ENCODE results near the gene VEZF1. TPM values are rescaled to one million over a fixed set of nuclear protein-coding genes. Genes with fewer than 3 reads are reported as not detected.

VEZF1 gene
- total RNA-seq, 1 experiment from 2014 or later = 53.4 TPM

- Histone ChIP-seq H3K27ac (ENCODE audit: low read length) (peak overlapping the region; percentile 46), H2AFZ (ENCODE audit: low read length) (no peak overlapping the region), H3K9ac (ENCODE audit: low read length) (no peak overlapping the region), H3K36me3 (ENCODE audit: insufficient read depth, low read length) (peaks cover 87% of the 10 kb centered on the region), H3K27me3 (ENCODE audit: low read length) (no peaks in the 10 kb centered on the region), H3K9me2 (replicated peaks; ENCODE audit: insufficient read depth, low read length) (no peaks in the 10 kb centered on the region), H3K4me2 (ENCODE audit: low read depth, low read length, poor library complexity, severe bottlenecking) (peak overlapping the region; percentile 21), H3K9me3 (ENCODE audit: low read length) (no peaks in the 10 kb centered on the region), H3K79me2 (ENCODE audit: low read length) (peaks cover 45% of the 10 kb centered on the region), H3K4me3 (ENCODE audit: low read length) (no peak overlapping the region), H3K4me1 (ENCODE audit: low read length) (peaks cover 74% of the 10 kb centered on the region), H4K20me1 (ENCODE audit: insufficient read depth, low read depth, low read length) (peaks cover 42% of the 10 kb centered on the region)
- DNase-seq = no peak
These were observed 14.3 kb upstream of the VEZF1 start for GRCh38 chr17:58002154-58002948.

DNA sequence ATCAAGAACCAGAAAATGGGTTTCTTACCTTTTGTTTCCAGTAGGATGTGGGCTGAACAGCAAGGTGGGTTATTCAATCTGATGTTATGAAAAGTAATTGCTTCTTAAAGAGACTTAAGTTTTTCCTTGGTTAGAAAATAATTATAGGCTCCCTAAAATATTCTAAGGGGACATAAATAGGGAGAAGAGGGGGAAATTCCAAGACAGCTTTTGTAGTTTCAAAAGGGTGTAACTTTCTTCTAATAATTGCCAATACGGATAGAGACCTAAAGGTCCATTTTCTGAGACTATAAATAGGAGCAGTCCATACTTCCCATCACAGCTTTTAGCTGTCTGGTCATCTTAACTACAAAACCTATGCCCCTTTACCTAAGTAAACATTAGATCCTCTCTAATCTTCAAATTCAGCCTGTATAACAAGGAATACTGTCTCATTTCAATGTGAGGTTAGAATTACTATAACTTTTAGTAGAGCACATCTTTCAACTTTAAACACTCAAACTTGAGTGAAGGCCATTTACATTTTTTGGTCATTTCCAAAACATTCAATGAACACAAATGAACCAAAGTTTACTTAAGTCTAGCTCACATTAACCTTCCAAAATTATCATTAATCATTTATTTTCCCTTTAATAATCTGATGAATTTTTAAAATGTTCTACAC, 13.5 kb upstream of the VEZF1 start:
- Histone ChIP-seq H3K27ac (ENCODE audit: low read length) (peak overlapping the region; percentile 46), H3K9me2 (replicated peaks; ENCODE audit: insufficient read depth, low read length) (no peaks in the 10 kb centered on the region), H3K9me3 (ENCODE audit: low read length) (no peaks in the 10 kb centered on the region), H3K4me3 (ENCODE audit: low read length) (no peak overlapping the region), H3K4me2 (ENCODE audit: low read depth, low read length, poor library complexity, severe bottlenecking) (peak overlapping the region; percentile 21), H3K36me3 (ENCODE audit: insufficient read depth, low read length) (peaks cover 91% of the 10 kb centered on the region), H3K27me3 (ENCODE audit: low read length) (no peaks in the 10 kb centered on the region), H3K79me2 (ENCODE audit: low read length) (peaks cover 41% of the 10 kb centered on the region), H3K9ac (ENCODE audit: low read length) (no peak overlapping the region), H2AFZ (ENCODE audit: low read length) (no peak overlapping the region), H3K4me1 (ENCODE audit: low read length) (peaks cover 78% of the 10 kb centered on the region), H4K20me1 (ENCODE audit: insufficient read depth, low read depth, low read length) (peaks cover 39% of the 10 kb centered on the region)
- DNase-seq = peak; percentile 55

DNA sequence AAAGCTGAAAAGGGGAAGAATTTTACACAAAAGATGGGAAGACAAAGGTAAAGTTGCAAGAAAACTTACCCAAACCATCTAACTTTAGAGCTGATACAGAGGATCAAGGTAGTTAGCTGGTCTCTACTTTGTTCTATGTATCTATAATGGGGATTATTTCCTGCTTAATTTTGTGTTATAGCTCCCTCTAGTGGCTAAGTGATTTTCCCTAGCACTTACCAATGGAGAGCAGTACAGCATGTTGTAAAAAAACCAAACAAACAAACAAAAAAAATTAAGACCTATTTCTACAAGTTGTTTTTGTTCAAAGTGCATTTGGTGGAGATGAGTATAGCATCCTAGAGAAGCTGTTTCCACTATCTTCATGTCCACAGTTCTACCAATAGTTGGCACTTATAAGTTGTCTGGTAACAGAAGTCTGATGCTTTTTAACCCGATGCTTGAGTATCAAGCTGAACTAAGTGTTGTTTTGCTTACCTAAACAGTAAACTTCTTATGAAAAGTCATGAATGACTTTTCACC, 11.5 kb upstream of the VEZF1 start:
- Histone ChIP-seq H3K27ac (ENCODE audit: low read length) (peak overlapping the region; percentile 52), H3K36me3 (ENCODE audit: insufficient read depth, low read length) (peaks cover 70% of the 10 kb centered on the region), H3K4me1 (ENCODE audit: low read length) (peaks cover 77% of the 10 kb centered on the region), H3K9ac (ENCODE audit: low read length) (no peak overlapping the region), H4K20me1 (ENCODE audit: insufficient read depth, low read depth, low read length) (peaks cover 19% of the 10 kb centered on the region), H3K27me3 (ENCODE audit: low read length) (no peaks in the 10 kb centered on the region), H3K79me2 (ENCODE audit: low read length) (peaks cover 21% of the 10 kb centered on the region), H3K9me3 (ENCODE audit: low read length) (no peaks in the 10 kb centered on the region), H3K4me2 (ENCODE audit: low read depth, low read length, poor library complexity, severe bottlenecking) (no peak overlapping the region), H2AFZ (ENCODE audit: low read length) (no peak overlapping the region), H3K4me3 (ENCODE audit: low read length) (no peak overlapping the region), H3K9me2 (replicated peaks; ENCODE audit: insufficient read depth, low read length) (no peaks in the 10 kb centered on the region)
- peak; percentile 89 for DNase-seq

DNA sequence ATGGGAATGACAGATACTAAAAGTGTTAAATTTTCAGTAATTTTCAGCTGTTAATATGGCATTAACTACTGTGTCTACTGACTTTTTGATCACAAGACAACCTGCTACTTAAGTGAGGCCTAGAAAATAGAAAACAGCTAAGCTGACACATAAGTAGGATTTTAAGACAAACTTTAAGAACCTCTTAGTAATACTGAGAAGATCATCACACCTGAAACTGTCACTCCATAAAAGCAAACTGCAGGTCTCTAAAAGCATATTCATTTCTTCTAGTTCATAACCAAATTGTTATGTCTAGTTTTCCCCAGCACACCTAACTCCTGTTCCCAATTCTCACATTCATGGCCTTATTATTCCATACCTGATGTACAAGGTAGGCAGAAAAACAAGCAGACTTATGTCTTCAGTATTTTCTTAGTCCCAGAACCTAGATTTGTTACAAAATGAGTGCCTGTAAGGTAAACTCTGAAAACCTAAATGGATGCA, 11.0 kb upstream of the VEZF1 start:
- Histone ChIP-seq H3K9ac (ENCODE audit: low read length) (no peak overlapping the region), H3K27me3 (ENCODE audit: low read length) (no peaks in the 10 kb centered on the region), H2AFZ (ENCODE audit: low read length) (no peak overlapping the region), H3K4me2 (ENCODE audit: low read depth, low read length, poor library complexity, severe bottlenecking) (no peak overlapping the region), H4K20me1 (ENCODE audit: insufficient read depth, low read depth, low read length) (peaks cover 14% of the 10 kb centered on the region), H3K36me3 (ENCODE audit: insufficient read depth, low read length) (peaks cover 65% of the 10 kb centered on the region), H3K9me2 (replicated peaks; ENCODE audit: insufficient read depth, low read length) (no peaks in the 10 kb centered on the region), H3K27ac (ENCODE audit: low read length) (peak overlapping the region; percentile 52), H3K4me3 (ENCODE audit: low read length) (no peak overlapping the region), H3K4me1 (ENCODE audit: low read length) (peaks cover 77% of the 10 kb centered on the region), H3K79me2 (ENCODE audit: low read length) (peaks cover 16% of the 10 kb centered on the region), H3K9me3 (ENCODE audit: low read length) (no peaks in the 10 kb centered on the region)
- DNase-seq = no peak

DNA sequence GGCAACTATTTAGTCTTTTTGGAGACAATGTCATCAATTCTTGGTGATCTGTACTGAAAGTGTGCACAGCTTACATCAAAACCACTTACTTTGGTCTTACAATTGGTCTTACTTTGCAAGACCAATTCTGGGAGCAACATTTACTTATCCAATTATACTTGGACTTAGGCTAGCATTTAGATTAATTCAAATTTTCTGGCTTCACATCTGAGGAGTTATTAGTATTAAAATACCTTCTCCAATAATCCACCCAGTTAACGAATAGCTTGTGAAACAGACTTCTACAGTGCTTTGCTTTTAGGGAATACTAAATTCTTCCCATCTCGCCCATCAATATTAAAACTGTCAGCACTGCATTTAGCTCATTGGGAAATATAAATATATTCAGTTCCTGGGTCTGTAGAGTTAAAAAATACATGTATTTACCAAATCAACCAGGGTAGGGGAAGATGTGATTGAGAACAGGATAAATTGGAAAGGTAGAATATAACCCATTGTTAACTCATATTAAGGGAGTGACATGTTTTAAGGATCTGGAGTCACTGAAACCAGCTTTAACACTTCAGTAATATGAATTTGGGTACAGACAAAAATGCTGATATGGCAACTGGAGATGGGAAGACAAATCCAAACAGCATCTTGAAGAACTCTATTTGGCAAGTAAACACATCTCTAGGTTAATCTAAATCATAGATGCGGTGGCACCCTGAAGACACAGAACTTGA, 9.2 kb upstream of the VEZF1 start:
- Histone ChIP-seq H3K9ac (ENCODE audit: low read length) (no peak overlapping the region), H3K36me3 (ENCODE audit: insufficient read depth, low read length) (peaks cover 48% of the 10 kb centered on the region), H3K27ac (ENCODE audit: low read length) (peak overlapping the region; percentile 44), H3K4me3 (ENCODE audit: low read length) (no peak overlapping the region), H4K20me1 (ENCODE audit: insufficient read depth, low read depth, low read length) (peaks cover 7% of the 10 kb centered on the region; the same call in 1 of the 2 replicates), H3K4me1 (ENCODE audit: low read length) (peaks cover 63% of the 10 kb centered on the region), H3K9me2 (replicated peaks; ENCODE audit: insufficient read depth, low read length) (no peaks in the 10 kb centered on the region), H2AFZ (ENCODE audit: low read length) (no peak overlapping the region), H3K4me2 (ENCODE audit: low read depth, low read length, poor library complexity, severe bottlenecking) (no peak overlapping the region), H3K27me3 (ENCODE audit: low read length) (no peaks in the 10 kb centered on the region), H3K9me3 (ENCODE audit: low read length) (no peaks in the 10 kb centered on the region), H3K79me2 (ENCODE audit: low read length) (no peaks in the 10 kb centered on the region)
- peak; percentile 57 for DNase-seq

DNA sequence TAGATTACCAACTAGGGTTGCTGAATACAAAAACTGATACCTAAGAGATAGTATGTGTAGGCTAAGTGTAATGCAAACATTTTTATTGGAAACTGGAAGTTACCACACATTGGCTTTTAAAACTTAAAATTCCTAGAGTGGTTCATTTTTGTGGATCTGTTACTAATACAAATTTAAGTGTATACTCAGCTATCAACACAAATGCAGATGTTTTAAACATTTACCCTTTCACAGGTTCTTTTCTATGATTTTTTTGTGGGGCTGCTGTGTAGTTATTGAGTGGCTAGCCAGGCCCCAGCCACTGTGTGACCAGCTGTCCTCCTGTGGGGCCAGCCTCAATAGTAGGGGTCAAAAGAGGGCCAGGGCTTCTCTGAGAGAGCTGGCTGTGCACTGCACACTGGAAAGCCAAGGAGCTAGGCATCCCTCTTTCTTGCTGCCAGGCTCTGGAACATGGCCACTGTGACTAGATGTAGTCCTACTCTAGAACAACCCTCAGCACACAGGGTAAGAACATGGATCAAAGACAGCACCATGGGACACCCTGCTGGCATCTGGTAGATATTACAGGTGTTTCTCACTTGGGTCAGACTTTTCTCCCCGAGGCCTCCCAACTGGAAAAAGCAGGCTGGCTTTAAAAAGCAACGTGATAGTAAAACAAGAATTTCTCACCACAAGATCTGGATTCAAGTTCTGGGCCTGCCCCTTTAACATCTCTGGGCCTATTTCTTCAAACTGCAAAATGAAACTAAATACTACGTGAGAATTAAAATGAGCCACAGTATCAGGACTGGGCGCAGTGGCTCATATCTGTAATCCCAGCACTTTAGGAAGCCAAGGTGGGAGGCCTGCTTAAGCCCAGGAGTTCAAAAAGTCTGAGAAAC, 7.3 kb upstream of the VEZF1 start:
- 0 out of 2 replicates have a peak, but pooled peaks cover 4% of the 10 kb centered on the region for H4K20me1 ChIP-seq (ENCODE audit: insufficient read depth, low read depth, low read length)
- peak; percentile 83 for DNase-seq
- H3K9me3 ChIP-seq (ENCODE audit: low read length) = no peaks in the 10 kb centered on the region
- H2AFZ ChIP-seq (ENCODE audit: low read length) = no peak overlapping the region
- no peak overlapping the region for H3K4me3 ChIP-seq (ENCODE audit: low read length)
- 0 out of 2 replicates have a peak overlapping the region, but pooled peaks have one; percentile 9 for H3K9ac ChIP-seq (ENCODE audit: low read length)
- H3K4me2 ChIP-seq (ENCODE audit: low read depth, low read length, poor library complexity, severe bottlenecking) = no peak overlapping the region
- peaks cover 64% of the 10 kb centered on the region for H3K4me1 ChIP-seq (ENCODE audit: low read length)
- H3K79me2 ChIP-seq (ENCODE audit: low read length) = no peaks in the 10 kb centered on the region
- H3K27me3 ChIP-seq (ENCODE audit: low read length) = no peaks in the 10 kb centered on the region
- H3K9me2 ChIP-seq (replicated peaks; ENCODE audit: insufficient read depth, low read length) = no peaks in the 10 kb centered on the region
- peak overlapping the region; percentile 72 for H3K27ac ChIP-seq (ENCODE audit: low read length)
- peaks cover 32% of the 10 kb centered on the region for H3K36me3 ChIP-seq (ENCODE audit: insufficient read depth, low read length)

GRCh38 chr17:57994436-57994835, 6.4 kb upstream of the VEZF1 start:
- Histone ChIP-seq H3K4me1 (ENCODE audit: low read length) (peaks cover 70% of the 10 kb centered on the region), H3K4me2 (ENCODE audit: low read depth, low read length, poor library complexity, severe bottlenecking) (no peak overlapping the region), H3K27ac (ENCODE audit: low read length) (peak overlapping the region; percentile 72), H3K79me2 (ENCODE audit: low read length) (no peaks in the 10 kb centered on the region), H3K27me3 (ENCODE audit: low read length) (no peaks in the 10 kb centered on the region), H4K20me1 (ENCODE audit: insufficient read depth, low read depth, low read length) (0 out of 2 replicates have a peak, but pooled peaks cover 4% of the 10 kb centered on the region), H3K4me3 (ENCODE audit: low read length) (no peak overlapping the region), H3K9me3 (ENCODE audit: low read length) (no peaks in the 10 kb centered on the region), H3K9me2 (replicated peaks; ENCODE audit: insufficient read depth, low read length) (no peaks in the 10 kb centered on the region), H3K9ac (ENCODE audit: low read length) (no peak overlapping the region), H2AFZ (ENCODE audit: low read length) (no peak overlapping the region), H3K36me3 (ENCODE audit: insufficient read depth, low read length) (peaks cover 25% of the 10 kb centered on the region)
- DNase-seq = peak; percentile 48
